Testis (tissue), 2 donors: ENCODE data around the gene ACOX2.

Experiments used
- POLR2A ChIP-seq: fragments of 450-650 bp; IDR thresholded peaks from one replicate; pipeline ENCODE4 v1.6.1; 2017; ENCODE audit warnings: antibody characterized with exemption, mild to moderate bottlenecking, moderate library complexity
- TF ChIP-seq, protein P1 (sequence below), 3 experiments: fragments of 450-650 bp in 2 of 3; fragments of 200-600 bp in 1 of 3; sonication (generic) in 1 of 3; IDR thresholded peaks; one replicate each; pipeline ENCODE4 v1.5.1; 2016 to 2019; ENCODE audit warnings: antibody characterized with exemption in 3 of 3, mild to moderate bottlenecking in 2 of 3, moderate library complexity in 1 of 3

GRCh38 chr3:58464866-58465265, 72.1 kb downstream of the ACOX2 start:
- TF ChIP-seq, protein P1, sequence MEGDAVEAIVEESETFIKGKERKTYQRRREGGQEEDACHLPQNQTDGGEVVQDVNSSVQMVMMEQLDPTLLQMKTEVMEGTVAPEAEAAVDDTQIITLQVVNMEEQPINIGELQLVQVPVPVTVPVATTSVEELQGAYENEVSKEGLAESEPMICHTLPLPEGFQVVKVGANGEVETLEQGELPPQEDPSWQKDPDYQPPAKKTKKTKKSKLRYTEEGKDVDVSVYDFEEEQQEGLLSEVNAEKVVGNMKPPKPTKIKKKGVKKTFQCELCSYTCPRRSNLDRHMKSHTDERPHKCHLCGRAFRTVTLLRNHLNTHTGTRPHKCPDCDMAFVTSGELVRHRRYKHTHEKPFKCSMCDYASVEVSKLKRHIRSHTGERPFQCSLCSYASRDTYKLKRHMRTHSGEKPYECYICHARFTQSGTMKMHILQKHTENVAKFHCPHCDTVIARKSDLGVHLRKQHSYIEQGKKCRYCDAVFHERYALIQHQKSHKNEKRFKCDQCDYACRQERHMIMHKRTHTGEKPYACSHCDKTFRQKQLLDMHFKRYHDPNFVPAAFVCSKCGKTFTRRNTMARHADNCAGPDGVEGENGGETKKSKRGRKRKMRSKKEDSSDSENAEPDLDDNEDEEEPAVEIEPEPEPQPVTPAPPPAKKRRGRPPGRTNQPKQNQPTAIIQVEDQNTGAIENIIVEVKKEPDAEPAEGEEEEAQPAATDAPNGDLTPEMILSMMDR (IDR thresholded peaks at IDR 0.05) = no peak
- no peak for TF ChIP-seq POLR2A
